WTC11 (cell line): ENCODE measurements around the gene TNIK. TPM values are rescaled to one million over a fixed set of nuclear protein-coding genes. Genes with fewer than 3 reads are reported as not detected.
A peak's percentile ranks its signal among the peaks of the same experiment; 100 is the strongest.

Experiments used
- ATAC-seq: fragments of 200-7000 bp; cut with Tn5 transposase; 2 replicates; pipeline ENCODE4 v1.10.0; 2021; ENCODE audit warnings: mild to moderate bottlenecking, moderate library complexity
- CTCF ChIA-PET: fragments of 300-600 bp; sonication (Branson Sonifier 250); formaldehyde crosslinking; loops from one replicate; lab custom pipeline; 2021; ENCODE audit warnings: antibody characterized with exemption; lab: Charles Lee
- POLR2A ChIA-PET: fragments of 350-600 bp; sonication (Branson Sonifier 250); formaldehyde crosslinking; loops from one replicate; lab custom pipeline; 2021; ENCODE audit warnings: antibody characterized with exemption; lab: Charles Lee
- DNase-seq: peaks from one replicate; pipeline ENCODE4 v3.0.0; 2021; ENCODE audit warnings: low spot score
- H3K27ac Mint-ChIP-seq: 2 replicates; pipeline ENCODE4 v1.8.0; 2021; ENCODE audit warnings: mixed read lengths
- H3K27me3 Mint-ChIP-seq: 2 replicates; pipeline ENCODE4 v1.8.0; 2021; ENCODE audit warnings: low read depth, mild to moderate bottlenecking, moderate library complexity, mixed read lengths
- H3K36me3 Mint-ChIP-seq: 2 replicates; pipeline ENCODE4 v1.8.0; 2021; ENCODE audit warnings: mixed read lengths
- H3K4me1 Mint-ChIP-seq: 2 replicates; pipeline ENCODE4 v1.8.0; 2022; ENCODE audit warnings: mixed read lengths
- H3K4me3 Mint-ChIP-seq: 2 replicates; pipeline ENCODE4 v1.8.0; 2021; ENCODE audit warnings: mild to moderate bottlenecking, moderate library complexity, mixed read lengths
- H3K9me3 Mint-ChIP-seq: 2 replicates; pipeline ENCODE4 v1.8.0; 2021; ENCODE audit warnings: mixed read lengths
- AFF4 ChIP-seq: sonication (generic); formaldehyde crosslinking; IDR thresholded peaks from 2 replicates; pipeline ENCODE4 v1.8.1; 2023; ENCODE audit warnings: mild to moderate bottlenecking, missing genetic modification reagents, borderline replicate concordance
- AR ChIP-seq: fragments of 250-450 bp; sonication (Bioruptor Pico); IDR thresholded peaks from 2 replicates; pipeline ENCODE4 v1.9.0; 2021; ENCODE audit warnings: mild to moderate bottlenecking
- ATF6 ChIP-seq: sonication (generic); formaldehyde crosslinking; IDR thresholded peaks from 2 replicates; pipeline ENCODE4 v1.8.1; 2023; ENCODE audit warnings: mild to moderate bottlenecking, missing genetic modification reagents
- CTCF ChIP-seq: fragments of 200-600 bp; IDR thresholded peaks from 2 replicates; pipeline ENCODE4 v1.8.0; 2022; ENCODE audit warnings: antibody characterized with exemption
- E2F4 ChIP-seq: sonication (generic); formaldehyde crosslinking; IDR thresholded peaks from 2 replicates; pipeline ENCODE4 v1.8.1; 2022; ENCODE audit warnings: low read depth, mild to moderate bottlenecking, moderate library complexity, missing genetic modification reagents, borderline replicate concordance
- FOXP1 ChIP-seq: sonication (generic); formaldehyde crosslinking; IDR thresholded peaks from 2 replicates; pipeline ENCODE4 v1.8.0; 2022; ENCODE audit warnings: missing genetic modification reagents, mild to moderate bottlenecking, moderate library complexity, borderline replicate concordance
- FOXP4 ChIP-seq: sonication (generic); formaldehyde crosslinking; IDR thresholded peaks from 2 replicates; pipeline ENCODE4 v1.8.0; 2022; ENCODE audit warnings: mild to moderate bottlenecking, missing genetic modification reagents
- GABPB1 ChIP-seq: sonication (generic); formaldehyde crosslinking; IDR thresholded peaks from 2 replicates; pipeline ENCODE4 v1.8.1; 2023; ENCODE audit warnings: mild to moderate bottlenecking, missing genetic modification reagents
- MAX ChIP-seq: sonication (generic); formaldehyde crosslinking; IDR thresholded peaks from 2 replicates; pipeline ENCODE4 v1.8.0; 2022; ENCODE audit warnings: mild to moderate bottlenecking, missing genetic modification reagents
- NFATC4 ChIP-seq: fragments of 250-450 bp; sonication (Bioruptor Pico); IDR thresholded peaks from 2 replicates; pipeline ENCODE4 v1.9.0; 2021; ENCODE audit warnings: mild to moderate bottlenecking
- NR2C2 ChIP-seq: sonication (generic); formaldehyde crosslinking; IDR thresholded peaks from 2 replicates; pipeline ENCODE4 v1.8.0; 2022; ENCODE audit warnings: mild to moderate bottlenecking, missing genetic modification reagents
- NR3C1 ChIP-seq: sonication (generic); formaldehyde crosslinking; conservative IDR thresholded peaks from 2 replicates; pipeline ENCODE4 v1.8.1; 2023; ENCODE audit warnings: low read depth, mild to moderate bottlenecking, missing genetic modification reagents
- ZNF138 ChIP-seq: sonication (generic); formaldehyde crosslinking; conservative IDR thresholded peaks from 2 replicates; pipeline ENCODE4 v1.8.1; 2022; ENCODE audit warnings: mild to moderate bottlenecking, moderate library complexity, missing genetic modification reagents
- total RNA-seq: library from RNA; stranded (reverse); gene quantifications from 3 replicates; pipeline ENCODE4 v1.2.3, GENCODE V29; 2021
- TF ChIP-seq, protein P1 (sequence below): sonication (generic); formaldehyde crosslinking; IDR thresholded peaks from 2 replicates; pipeline ENCODE4 v1.8.1; 2022; ENCODE audit warnings: mild to moderate bottlenecking, moderate library complexity, missing genetic modification reagents

The TNIK gene
- total RNA-seq, 1 experiment from 2014 or later = 50.3 TPM

GRCh38 chr3:171323938-171324536 lies 136.2 kb downstream of the TNIK start:
- no peak for ATAC-seq
- TF ChIP-seq MAX (CRISPR knock-in tag) (no peak), FOXP1 (CRISPR knock-in tag) (no peak), NR3C1 (CRISPR knock-in tag) (no peak), NR2C2 (CRISPR knock-in tag) (no peak), AR (no peak), AFF4 (CRISPR knock-in tag) (no peak), GABPB1 (CRISPR knock-in tag) (no peak), NFATC4 (CRISPR knock-in tag) (no peak), ZNF138 (CRISPR knock-in tag) (no peak)
- TF ChIP-seq, protein P1, sequence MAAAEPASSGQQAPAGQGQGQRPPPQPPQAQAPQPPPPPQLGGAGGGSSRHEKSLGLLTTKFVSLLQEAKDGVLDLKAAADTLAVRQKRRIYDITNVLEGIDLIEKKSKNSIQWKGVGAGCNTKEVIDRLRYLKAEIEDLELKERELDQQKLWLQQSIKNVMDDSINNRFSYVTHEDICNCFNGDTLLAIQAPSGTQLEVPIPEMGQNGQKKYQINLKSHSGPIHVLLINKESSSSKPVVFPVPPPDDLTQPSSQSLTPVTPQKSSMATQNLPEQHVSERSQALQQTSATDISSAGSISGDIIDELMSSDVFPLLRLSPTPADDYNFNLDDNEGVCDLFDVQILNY = no peak
- TF ChIP-seq, all 79 proteins: peak for 0
- Mint-ChIP-seq H3K27me3 (no peaks in the 10 kb centered on the region), H3K4me1 (peaks cover 61% of the 10 kb centered on the region), H3K27ac (peak overlapping the region; percentile 3; the same call in 1 of the 2 replicates), H3K9me3 (peaks cover 9% of the 10 kb centered on the region; the same call in 1 of the 2 replicates), H3K4me3 (no peak overlapping the region), H3K36me3 (peaks cover 8% of the 10 kb centered on the region)
- DNase-seq = no peak
- ChIA-PET POLR2A (no interaction called here), CTCF (interaction anchor here (1.5 kb wide), 1 partner anchor 161 kb away, joined by 3 read pairs; no protein-coding TSS in a partner anchor)

GRCh38 chr3:171321559-171322360 lies 138.4 kb downstream of the TNIK start:
- Mint-ChIP-seq H3K27ac (peak overlapping the region; percentile 83), H3K36me3 (no peaks in the 10 kb centered on the region), H3K4me3 (no peak overlapping the region), H3K9me3 (no peaks in the 10 kb centered on the region), H3K27me3 (no peaks in the 10 kb centered on the region), H3K4me1 (peaks cover 49% of the 10 kb centered on the region)
- POLR2A ChIA-PET = no interaction called here
- ATAC-seq = no peak
- DNase-seq = no peak
- CTCF ChIA-PET = no interaction called here
- no peak for TF ChIP-seq CTCF
- TF ChIP-seq, protein P1 = no peak
- TF ChIP-seq ATF6 (CRISPR knock-in tag) = no peak
- TF ChIP-seq E2F4 (CRISPR knock-in tag) = no peak
- no peak for TF ChIP-seq FOXP4 (CRISPR knock-in tag)
